ENCODE data around the gene KCNIP4. TPM values are rescaled to one million over a fixed set of nuclear protein-coding genes. Genes with fewer than 3 reads are reported as not detected.

Gene KCNIP4
- polyA plus RNA-seq, 3 donors: 0.09 to 0.25 TPM; not detected in 1

DNA sequence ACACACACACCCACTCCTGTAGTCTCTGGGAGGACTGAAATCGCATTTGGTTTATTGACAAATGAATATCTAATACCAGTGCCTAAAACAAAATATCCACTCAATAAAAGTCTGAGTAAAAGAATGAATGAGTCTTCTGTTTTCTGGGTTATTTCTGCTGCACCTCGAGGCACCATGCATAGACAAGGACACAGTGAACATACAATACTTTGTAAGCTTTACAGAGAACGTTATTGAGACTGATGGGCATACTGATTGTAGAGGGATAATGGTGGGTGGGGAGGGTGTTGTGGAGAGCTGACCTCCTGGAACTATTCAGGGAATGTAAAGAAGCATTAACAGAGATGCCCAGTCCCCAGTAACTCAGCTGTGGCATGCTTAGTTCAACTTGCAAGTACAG, 14.1 kb upstream of the KCNIP4 start:
- H3K4me1 ChIP-seq (ENCODE audit: control insufficient read depth in 1 of 2, insufficient read depth in 2 of 2, low read length in 2 of 2): no peaks in the 10 kb centered on the region
- WGBS (ENCODE audit: insufficient coverage): no CpG with 5 or more reads among the region's 3 CpGs
- no peak overlapping the region for H2AFZ ChIP-seq (ENCODE audit: insufficient read depth, low read depth, low read length, poor library complexity, severe bottlenecking)
- TF ChIP-seq CTCF (IDR thresholded peaks at IDR 0.05): no peak
- H3K9ac ChIP-seq (ENCODE audit: insufficient read depth, low read length, poor library complexity, severe bottlenecking): no peak overlapping the region
- intact Hi-C loops (cut with micrococcal nuclease): no loop called here
- H3K27me3 ChIP-seq (ENCODE audit: control insufficient read depth in 2 of 2, insufficient read depth in 2 of 2, low read length in 2 of 2): no peaks in the 10 kb centered on the region
- no peaks in the 10 kb centered on the region for H3K9me3 ChIP-seq (replicated peaks in 1 of 2; ENCODE audit: control insufficient read depth in 1 of 2, insufficient read depth in 1 of 2, low read length in 2 of 2)
- no peaks in the 10 kb centered on the region for H3K4me1 Mint-ChIP-seq
- no peak overlapping the region for H3K4me3 Mint-ChIP-seq
- no peak overlapping the region for H3K27ac ChIP-seq (ENCODE audit: low read depth in 1 of 2, low read length in 2 of 2)
- H3K36me3 Mint-ChIP-seq: no peaks in the 10 kb centered on the region
- H4K20me1 ChIP-seq (ENCODE audit: insufficient read depth, low read length): no peaks in the 10 kb centered on the region
- no peaks in the 10 kb centered on the region for H3K79me2 ChIP-seq (ENCODE audit: insufficient read depth, low read length)
- no peak overlapping the region for H3K4me2 ChIP-seq (replicated peaks; ENCODE audit: extremely low read depth, low read length, poor library complexity, severe bottlenecking)
- peaks cover 0 to 2% (median 0%) of the 10 kb centered on the region in 7 donors for H3K9me3 Mint-ChIP-seq
- DNase-seq: no peak
- H3K27ac Mint-ChIP-seq: no peak overlapping the region
- no peak overlapping the region for H3K4me3 ChIP-seq (replicated peaks in 1 of 3; ENCODE audit: low read depth in 2 of 3, low read length in 3 of 3)
- no peaks in the 10 kb centered on the region for H3K36me3 ChIP-seq (replicated peaks in 1 of 2; ENCODE audit: control insufficient read depth in 1 of 2, insufficient read depth in 2 of 2, low read length in 2 of 2)
- no peaks in the 10 kb centered on the region for H3K27me3 Mint-ChIP-seq (ENCODE audit: low read depth in 3 of 3)

DNA sequence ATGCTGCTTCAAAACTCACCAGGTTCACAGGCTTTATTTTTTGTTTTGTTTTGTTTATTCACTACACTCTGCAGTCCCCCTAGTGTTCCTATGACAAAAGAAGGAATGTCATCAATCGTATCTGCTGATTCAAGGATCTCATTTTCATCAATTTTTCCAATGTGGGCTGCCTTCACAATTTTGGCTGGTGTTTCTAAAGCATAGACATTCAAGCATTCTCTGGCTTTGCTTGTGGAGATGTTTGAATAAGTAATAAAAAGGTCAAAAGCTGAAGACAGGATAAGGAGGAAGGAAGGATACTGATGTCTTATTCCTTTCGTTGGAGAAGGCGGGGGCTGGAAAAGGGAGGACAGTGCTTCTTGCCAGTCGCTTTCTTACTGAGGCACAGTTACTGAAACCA, 12.2 kb upstream of the KCNIP4 start:
- TF ChIP-seq CTCF (IDR thresholded peaks at IDR 0.05): no peak
- Histone ChIP-seq H3K4me2 (replicated peaks; ENCODE audit: extremely low read depth, low read length, poor library complexity, severe bottlenecking) (no peak overlapping the region), H4K20me1 (ENCODE audit: insufficient read depth, low read length) (no peaks in the 10 kb centered on the region), H3K4me3 (replicated peaks in 1 of 3; ENCODE audit: low read depth in 2 of 3, low read length in 3 of 3) (no peak overlapping the region), H3K27ac (ENCODE audit: low read depth in 1 of 2, low read length in 2 of 2) (no peak overlapping the region), H3K9me3 (replicated peaks in 1 of 2; ENCODE audit: control insufficient read depth in 1 of 2, insufficient read depth in 1 of 2, low read length in 2 of 2) (no peaks in the 10 kb centered on the region), H3K9ac (ENCODE audit: insufficient read depth, low read length, poor library complexity, severe bottlenecking) (no peak overlapping the region), H3K27me3 (ENCODE audit: control insufficient read depth in 2 of 2, insufficient read depth in 2 of 2, low read length in 2 of 2) (no peaks in the 10 kb centered on the region), H2AFZ (ENCODE audit: insufficient read depth, low read depth, low read length, poor library complexity, severe bottlenecking) (no peak overlapping the region), H3K79me2 (ENCODE audit: insufficient read depth, low read length) (no peaks in the 10 kb centered on the region), H3K36me3 (replicated peaks in 1 of 2; ENCODE audit: control insufficient read depth in 1 of 2, insufficient read depth in 2 of 2, low read length in 2 of 2) (no peaks in the 10 kb centered on the region), H3K4me1 (ENCODE audit: control insufficient read depth in 1 of 2, insufficient read depth in 2 of 2, low read length in 2 of 2) (no peaks in the 10 kb centered on the region)
- intact Hi-C loops (cut with micrococcal nuclease): no loop called here
- no CpG with 5 or more reads among the region's 4 CpGs for WGBS (ENCODE audit: insufficient coverage)
- peaks cover 0 to 2% (median 0%) of the 10 kb centered on the region in 7 donors for H3K9me3 Mint-ChIP-seq
- H3K27me3 Mint-ChIP-seq (ENCODE audit: low read depth in 3 of 3): peaks cover 0 to 3% (median 0%) of the 10 kb centered on the region in 3 donors
- no peaks in the 10 kb centered on the region for H3K36me3 Mint-ChIP-seq
- DNase-seq: no peak
- H3K4me3 Mint-ChIP-seq: no peak overlapping the region
- no peaks in the 10 kb centered on the region for H3K4me1 Mint-ChIP-seq
- H3K27ac Mint-ChIP-seq: no peak overlapping the region

All from CD14-positive monocyte (primary cell).